SKM-1 (cell line): ENCODE data around the gene TUSC2.
A peak's percentile ranks its signal among the peaks of the same experiment; 100 is the strongest.

ENCODE experiments used
- DNase-seq: peaks from one replicate; lab custom pipeline; 2025; ENCODE audit not compliant: unreplicated experiment; lab: John Stamatoyannopoulos, UW

Gene TUSC2

GRCh38 chr3:50354850-50355249, 26.8 kb upstream of the TUSC2 start:
- DNase-seq: no peak

DNA sequence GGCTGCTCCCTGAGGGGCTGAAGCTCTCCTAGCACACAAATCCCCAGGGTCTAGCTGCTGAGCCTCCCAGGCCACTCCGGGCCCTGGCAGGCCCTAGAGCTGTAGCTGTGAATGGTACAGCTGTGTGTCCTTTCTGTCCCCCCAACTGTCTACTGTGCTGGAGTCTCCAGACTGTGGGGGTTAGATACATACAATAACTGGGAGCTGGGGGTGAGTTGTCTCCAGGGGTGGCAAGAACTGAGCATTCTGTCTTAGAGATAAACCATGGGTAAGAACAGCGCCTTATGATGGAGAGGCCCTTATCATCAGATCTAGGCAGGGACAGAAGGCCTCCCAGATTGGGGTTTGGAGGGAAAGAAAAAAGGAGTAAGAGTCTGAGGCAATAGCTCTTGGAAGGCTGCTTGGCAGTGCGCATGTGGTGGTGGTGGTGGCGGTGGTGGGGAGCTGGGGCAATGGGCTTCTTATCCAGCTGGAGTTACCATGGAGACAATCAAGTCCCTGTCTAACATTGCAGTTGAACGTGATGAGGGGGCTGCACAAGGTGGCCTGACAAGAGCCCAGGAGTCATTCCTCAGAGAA, 26.3 kb upstream of the TUSC2 start:
- no peak for DNase-seq

DNA sequence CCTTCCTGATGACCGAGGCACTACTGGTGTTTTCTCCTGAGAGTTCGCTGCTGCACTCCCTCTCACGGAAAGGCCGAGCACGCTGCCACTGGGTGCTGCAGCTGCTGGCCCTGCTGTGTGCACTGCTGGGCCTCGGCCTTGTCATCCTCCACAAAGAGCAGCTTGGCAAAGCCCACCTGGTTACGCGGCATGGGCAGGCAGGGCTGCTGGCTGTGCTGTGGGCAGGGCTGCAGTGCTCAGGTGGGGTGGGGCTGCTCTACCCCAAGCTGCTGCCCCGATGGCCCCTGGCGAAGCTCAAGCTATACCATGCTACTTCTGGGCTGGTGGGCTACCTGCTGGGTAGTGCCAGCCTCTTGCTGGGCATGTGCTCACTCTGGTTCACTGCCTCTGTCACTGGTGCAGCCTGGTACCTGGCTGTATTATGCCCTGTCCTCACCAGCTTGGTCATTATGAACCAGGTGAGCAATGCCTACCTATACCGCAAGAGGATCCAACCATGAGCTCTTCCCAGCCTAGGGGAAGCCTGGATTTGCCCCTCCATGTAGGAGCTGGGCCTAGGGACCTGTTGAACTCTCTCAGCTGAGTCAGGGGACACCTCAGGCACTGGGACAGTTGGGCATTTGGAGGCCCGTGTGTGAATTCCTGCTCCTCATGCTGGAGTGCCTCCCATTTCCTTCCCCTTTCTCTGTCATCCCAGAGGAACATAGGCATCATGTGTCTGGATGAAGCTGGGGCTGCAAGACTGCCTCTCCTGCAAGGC, 25.4 kb upstream of the TUSC2 start:
- DNase-seq: no peak

GRCh38 chr3:50352781-50353180, 24.8 kb upstream of the TUSC2 start:
- no peak for DNase-seq

DNA sequence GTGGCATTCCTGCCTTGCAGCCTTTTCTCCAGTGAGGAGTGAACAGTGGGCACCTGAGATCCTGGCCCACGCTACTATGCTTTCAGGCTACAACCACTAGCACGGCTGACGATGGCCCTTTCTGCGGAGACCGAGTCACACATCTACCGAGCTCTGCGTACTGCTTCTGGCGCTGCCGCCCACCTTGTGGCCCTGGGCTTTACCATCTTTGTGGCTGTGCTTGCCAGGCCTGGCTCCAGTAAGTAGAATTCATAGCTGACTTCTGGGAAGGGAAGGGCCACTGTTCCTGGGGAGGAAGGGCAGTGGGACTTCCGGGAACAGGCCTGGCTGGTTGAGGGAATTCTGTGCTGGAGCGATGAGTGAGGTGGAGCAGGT, 23.3 kb upstream of the TUSC2 start:
- no peak for DNase-seq

DNA sequence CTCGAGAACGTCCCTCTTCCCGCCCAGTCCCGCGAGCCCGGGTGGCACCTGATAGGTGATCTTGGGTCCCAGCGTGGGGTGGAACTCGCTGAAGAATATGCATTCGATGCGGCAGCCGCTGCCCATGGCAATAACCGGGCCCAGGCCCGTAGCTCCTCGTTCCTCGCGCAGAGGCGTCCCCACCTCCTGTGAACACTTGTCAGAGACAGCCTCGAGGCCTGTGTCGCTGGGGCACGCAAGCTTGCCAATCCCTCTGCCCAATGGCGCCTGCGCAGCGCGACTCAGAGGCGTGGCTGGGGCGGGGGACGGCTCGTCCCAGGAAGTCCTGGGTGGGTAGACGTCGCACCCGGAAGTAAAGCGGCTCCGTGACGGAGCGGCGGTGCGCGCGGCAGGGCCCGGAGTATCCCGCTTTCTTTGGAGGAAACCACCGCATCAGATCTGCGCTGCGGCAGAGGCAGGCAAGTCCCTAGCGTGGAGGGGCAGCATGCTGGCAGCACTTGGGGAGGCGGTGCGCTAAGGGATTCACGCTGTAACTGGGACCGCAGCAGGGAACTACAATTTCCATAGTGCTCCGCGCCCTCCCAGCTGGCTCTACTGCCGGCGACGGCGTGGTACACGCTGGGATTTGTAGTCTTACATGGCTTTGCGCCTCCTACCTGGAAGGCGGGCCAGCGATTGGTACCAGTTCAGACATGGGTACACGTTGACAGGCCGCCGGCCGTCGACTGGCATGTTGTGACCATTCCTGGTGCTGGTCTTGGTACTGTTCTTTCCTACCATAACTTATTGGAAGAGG, 22.7 kb upstream of the TUSC2 start, which contains the start of the genes CYB561D2 and NPRL2:
CYB561D2 (plus strand) TSS at position 336 of the 796 bp plus-strand sequence. CDS start 572 bp downstream, outside the sequence.
NPRL2 (minus strand) TSS at position 249 of the 796 bp plus-strand sequence; CDS start at position 126, 123 bp downstream.
- DNase-seq: peak; percentile 86

DNA sequence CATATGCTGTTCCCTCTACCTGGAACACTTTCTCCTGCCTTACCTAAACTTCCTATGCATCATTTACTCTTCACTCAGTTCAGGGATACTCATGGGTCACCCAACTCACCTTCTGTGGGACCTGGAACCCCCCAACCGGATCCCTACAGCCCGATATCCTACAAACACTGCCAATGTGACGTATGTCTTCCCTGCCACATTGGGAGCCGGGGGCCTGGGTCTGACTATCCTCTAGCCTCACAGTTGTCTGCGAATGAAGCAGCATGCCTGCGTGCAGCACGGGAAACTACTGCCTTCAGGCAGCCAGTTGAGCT, 22.1 kb upstream of the TUSC2 start:
- DNase-seq: no peak

DNA sequence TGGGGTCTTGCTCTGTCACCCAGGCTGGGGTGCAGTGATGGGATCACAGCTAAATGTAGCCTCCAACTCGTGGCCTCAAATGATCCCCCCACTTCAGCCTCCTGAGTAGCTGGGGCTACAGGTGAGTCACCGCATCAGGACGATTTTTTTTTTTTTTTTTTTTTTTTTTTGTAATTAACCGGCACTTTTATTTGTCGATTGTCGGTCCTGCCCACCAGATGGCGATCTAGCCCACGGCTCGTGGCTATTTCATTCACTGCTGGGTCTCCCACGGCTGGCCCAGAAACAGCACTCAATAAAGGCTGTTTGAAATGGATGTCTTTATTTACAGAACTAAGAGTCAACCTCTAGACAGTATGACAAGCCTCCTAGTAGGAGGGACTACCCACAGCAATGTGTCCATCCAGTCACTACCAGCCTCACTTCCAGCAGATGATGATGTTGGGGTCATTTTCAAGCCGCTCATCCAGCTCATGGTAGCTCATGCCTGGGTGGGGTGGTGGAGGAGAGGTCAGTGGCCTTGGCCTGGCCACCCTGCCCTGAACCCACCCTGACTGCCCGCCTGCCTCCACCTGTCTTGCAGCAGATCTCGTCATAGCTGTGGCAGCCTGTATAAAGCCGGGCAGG, 19.3 kb upstream of the TUSC2 start:
- no peak for DNase-seq

- DNase-seq: no peak
Observed at GRCh38 chr3:50345586-50346234, 17.7 kb upstream of the TUSC2 start, which contains the start of gene ZMYND10. Gene ZMYND10 (minus strand): TSS chr3:50345732. CDS start chr3:50345579, 153 bp downstream.

DNA sequence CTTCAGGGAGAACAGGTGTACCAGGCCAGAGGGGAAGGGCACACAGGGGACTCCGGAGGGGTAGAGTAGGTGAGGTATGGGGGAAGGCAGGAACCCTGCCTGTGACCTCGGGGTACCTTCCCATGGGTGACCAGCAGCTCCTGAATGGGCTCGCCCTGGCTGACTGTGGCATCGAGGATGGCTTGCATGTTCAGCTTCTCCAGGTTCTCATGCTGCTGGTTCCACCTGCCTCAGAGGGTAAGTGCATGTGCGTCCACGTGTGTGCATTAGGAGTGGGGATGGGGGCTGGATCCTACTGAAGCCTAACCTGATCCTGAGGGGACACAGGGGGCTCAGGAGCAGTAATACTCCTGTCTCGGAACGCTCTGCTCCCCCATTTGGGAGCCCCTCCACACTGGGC, 17.0 kb upstream of the TUSC2 start:
- DNase-seq: no peak

DNA sequence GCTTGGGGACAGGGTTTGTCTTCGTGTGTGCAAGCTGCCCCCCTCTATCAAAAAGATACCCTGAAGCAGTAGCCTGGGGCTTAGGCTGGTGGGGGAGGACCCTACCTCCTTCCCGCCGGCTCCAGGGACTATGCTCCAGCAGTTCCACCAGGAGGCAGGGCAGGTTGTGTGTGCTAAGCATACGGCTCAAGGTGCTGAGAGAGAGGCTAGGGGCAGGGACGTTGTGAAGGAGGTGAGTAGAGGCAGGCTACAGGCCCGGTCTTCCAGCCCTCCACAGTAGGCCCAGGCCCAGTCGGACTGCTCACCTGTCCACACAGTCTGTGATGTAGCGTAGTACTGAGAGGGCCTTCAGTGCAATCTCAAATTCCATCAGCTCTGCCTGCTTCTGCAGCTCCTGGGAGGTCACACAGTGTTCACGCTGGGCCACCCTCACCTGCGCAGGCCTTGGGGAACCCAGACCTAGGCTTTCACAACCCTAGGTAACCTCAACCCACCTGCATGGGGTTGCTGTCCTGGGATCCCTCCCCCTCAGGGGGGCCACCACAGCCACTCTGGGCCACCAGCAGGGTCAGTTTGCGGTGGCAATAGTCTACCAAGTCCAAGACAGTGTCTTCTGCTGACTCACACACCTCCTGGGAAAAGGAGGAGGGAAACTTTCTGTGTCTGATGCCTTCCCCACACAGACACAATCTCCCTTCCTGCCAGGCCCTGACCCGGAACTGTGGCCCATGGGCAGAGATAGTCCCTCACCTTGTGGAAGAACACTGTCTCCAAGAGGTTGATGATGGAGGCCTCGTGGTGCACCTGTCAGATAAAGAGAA, 15.0 kb upstream of the TUSC2 start:
- no peak for DNase-seq

DNA sequence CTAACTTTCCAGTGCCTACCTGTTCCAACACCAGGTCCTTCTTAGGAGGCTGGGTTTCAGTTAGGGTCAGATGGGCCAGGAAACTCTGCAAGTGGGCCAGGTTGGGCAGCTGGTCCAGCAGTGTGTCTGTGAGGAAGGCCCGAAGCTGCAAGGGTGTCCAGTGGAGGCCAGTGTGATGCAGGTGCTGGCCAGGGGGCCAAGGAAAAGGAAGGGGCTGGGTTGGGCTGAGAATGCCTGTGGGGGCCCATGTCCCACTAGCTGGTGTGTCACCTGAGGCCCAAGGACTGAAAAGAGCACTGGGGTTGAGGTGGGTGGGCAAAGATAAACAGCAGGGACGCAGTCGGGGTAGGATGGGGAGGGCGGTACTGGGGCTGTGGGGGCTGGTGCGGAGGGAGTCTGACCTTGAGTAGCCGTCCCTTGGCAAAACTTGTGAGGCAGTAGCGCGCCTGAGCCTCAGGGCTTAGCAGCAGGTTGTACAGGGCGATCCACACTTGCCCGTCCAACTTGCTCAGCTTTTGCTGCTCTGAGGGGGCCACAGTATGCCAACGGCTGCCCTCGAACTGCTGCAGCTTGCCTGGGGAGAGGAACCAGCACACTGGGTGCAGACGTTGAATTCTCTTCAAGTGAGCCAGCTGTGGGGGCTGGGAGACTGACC, 14.1 kb upstream of the TUSC2 start:
- DNase-seq: no peak

DNA sequence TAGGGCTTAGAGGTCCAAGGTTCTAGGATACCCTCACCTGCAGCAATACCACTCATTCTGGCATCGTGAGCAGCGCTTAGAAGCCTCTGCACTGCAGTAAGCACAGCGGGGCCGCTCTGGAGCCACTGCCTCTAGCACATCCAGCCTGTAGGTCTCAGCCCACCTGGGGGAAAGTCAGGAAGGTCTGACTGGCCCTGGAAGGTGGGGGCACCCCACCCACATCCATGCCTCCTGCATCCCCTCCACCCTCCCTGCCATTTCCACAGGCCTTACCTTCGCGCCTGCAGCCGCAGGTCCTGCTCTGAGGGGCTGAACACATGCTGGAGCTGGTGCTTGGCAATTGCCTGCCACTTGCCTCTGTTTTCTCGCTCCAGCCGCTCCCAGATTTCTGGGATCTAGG, 13.5 kb upstream of the TUSC2 start:
- no peak for DNase-seq

GRCh38 chr3:50340448-50341329, 12.7 kb upstream of the TUSC2 start, which contains the start of gene RASSF1:
Gene RASSF1 (minus strand): TSS chr3:50340836. CDS start chr3:50340805, 31 bp downstream.
- DNase-seq: peak; percentile 89

DNA sequence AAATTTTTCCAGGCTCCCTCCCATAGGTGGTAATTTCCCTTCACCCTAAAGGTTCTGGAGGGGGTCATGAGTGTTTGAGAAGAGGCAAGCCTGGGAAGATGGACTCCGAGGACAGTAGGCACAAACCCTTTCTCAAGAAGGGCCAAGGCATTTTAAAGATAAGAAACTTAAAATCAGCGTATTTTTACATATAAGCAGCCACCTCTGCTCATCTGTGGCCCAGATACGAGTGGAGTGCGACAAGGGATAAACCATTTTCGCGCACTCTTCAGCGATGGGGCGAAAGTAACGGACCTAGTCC, 12.1 kb upstream of the TUSC2 start:
- DNase-seq: no peak

GRCh38 chr3:50339485-50340146, 11.6 kb upstream of the TUSC2 start:
- DNase-seq: no peak

GRCh38 chr3:50338965-50339364, 10.9 kb upstream of the TUSC2 start:
- peak; percentile 46 for DNase-seq

- peak; percentile 96 for DNase-seq
Observed at GRCh38 chr3:50337175-50337861, 9.3 kb upstream of the TUSC2 start.
